Body of pancreas (tissue), 4 donors: ENCODE results near the gene RFC2. TPM values are rescaled to one million over a fixed set of nuclear protein-coding genes. Genes with fewer than 3 reads are reported as not detected.

Source experiments
- ATAC-seq: fragments of 150-250 bp; one replicate; pipeline ENCODE4 v1.9.1; 2016
- DNase-seq, 4 donors: peaks; one replicate each; pipeline ENCODE4 v3.0.0-alpha.2; 2019
- H3K27ac ChIP-seq, 4 donors: fragments of 200-600 bp; sonication (generic); 1 replicate in 3 of 4; 2 replicates in 1 of 4; pipeline versions ENCODE4 v1.5.1 to v1.6.1; 2016 to 2019; ENCODE audit warnings: mild to moderate bottlenecking in 1 of 4, mixed read lengths in 1 of 4, moderate library complexity in 1 of 4
- H3K27me3 ChIP-seq, 2 donors: fragments of 200-600 bp; sonication (generic); one replicate each; pipeline ENCODE4 v1.6.0; 2016; ENCODE audit warnings: mild to moderate bottlenecking in 1 of 2
- H3K36me3 ChIP-seq, 2 donors: fragments of 200-600 bp; sonication (generic); replicated peaks in 1 of 2; 2 replicates each; pipeline ENCODE4 v1.5.1; 2016; ENCODE audit warnings: low read depth in 2 of 2; ENCODE audit not compliant: insufficient read depth in 1 of 2
- H3K4me1 ChIP-seq: fragments of 200-600 bp; sonication (generic); one replicate; pipeline ENCODE4 v1.6.0; 2016
- H3K4me3 ChIP-seq, 2 donors: fragments of 200-600 bp; sonication (generic); 1 replicate in 1 of 2; 2 replicates in 1 of 2; pipeline ENCODE4 v1.5.1; 2016 to 2019
- H3K9me3 ChIP-seq, 3 donors: fragments of 200-600 bp; sonication (generic); 1 replicate in 2 of 3; 2 replicates in 1 of 3; pipeline ENCODE4 v1.5.1; 2016
- CTCF ChIP-seq, 7 experiments: fragments of 450-650 bp in 4 of 7; fragments of 200-600 bp in 3 of 7; sonication (generic) in 3 of 7; IDR thresholded peaks; one replicate each; pipeline ENCODE4 v1.5.1; 2016 to 2019; ENCODE audit warnings: antibody characterized with exemption in 7 of 7
- POLR2A ChIP-seq, 3 donors: fragments of 450-650 bp; IDR thresholded peaks; one replicate each; pipeline ENCODE4 v1.6.1; 2016; ENCODE audit warnings: antibody characterized with exemption in 3 of 3, mild to moderate bottlenecking in 2 of 3
- WGBS, 2 donors: methylation state at CpG; one replicate each; pipeline ENCODE4 v1.1.5; 2017; 5-methylcytosine and 5-hydroxymethylcytosine counted together
- intact Hi-C: fragments of 100-400 bp; cut with DNase I; formaldehyde crosslinking; loops from one replicate; pipeline ENCODE4 v1.15.1; 2023
- total RNA-seq, 2 donors: library from RNA; depleted of rRNA; stranded (reverse); fragments of >200 nt; gene quantifications; one replicate each; pipeline ENCODE4 v1.1.0, GENCODE V29; 2016

The RFC2 gene
- total RNA-seq, 2 donors from 2014 or later, result 7.9 to 10.1 TPM

GRCh38 chr7:74286131-74286530 is 31.9 kb upstream of the RFC2 start:
- DNase-seq (no peak), ATAC-seq (no peak)
- no peak for TF ChIP-seq CTCF (IDR thresholded peaks at IDR 0.05)
- TF ChIP-seq POLR2A (IDR thresholded peaks at IDR 0.05), result no peak
- 91 to 92% methylated on average over 9 to 11 of the region's 11 CpGs for WGBS, 2 donors
- Histone ChIP-seq H3K9me3 (no peaks in the 10 kb centered on the region), H3K27ac (no peak overlapping the region), H3K27me3 (no peaks in the 10 kb centered on the region), H3K4me3 (no peak overlapping the region), H3K4me1 (peaks cover 28% of the 10 kb centered on the region), H3K36me3 (no peaks in the 10 kb centered on the region)
- intact Hi-C loops, result loop anchor here (10.0 kb wide), 1 partner anchor 109 kb away; no protein-coding TSS in a partner anchor

GRCh38 chr7:74284781-74285259 is 30.6 kb upstream of the RFC2 start:
- DNase-seq (peak in 3 of 4 donors; percentile 55 to 76 (median 73)), ATAC-seq (peak; percentile 14)
- TF ChIP-seq CTCF (IDR thresholded peaks at IDR 0.05), result no peak
- TF ChIP-seq POLR2A (IDR thresholded peaks at IDR 0.05), result no peak
- Histone ChIP-seq H3K27ac (peak overlapping the region in 3 of 4 donors; percentile 6 to 47 (median 32)), H3K27me3 (no peaks in the 10 kb centered on the region), H3K36me3 (no peaks in the 10 kb centered on the region), H3K9me3 (no peaks in the 10 kb centered on the region), H3K4me3 (no peak overlapping the region), H3K4me1 (peaks cover 23% of the 10 kb centered on the region)
- intact Hi-C loops, result loop anchor here (10.0 kb wide), 1 partner anchor 110 kb away; no protein-coding TSS in a partner anchor
- WGBS, 2 donors, result 17 to 22% methylated on average over 4 to 9 of the region's 9 CpGs

- intact Hi-C loops, result loop anchor here (10.0 kb wide), 1 partner anchor 111 kb away; no protein-coding TSS in a partner anchor
- no peak for ATAC-seq
- H3K27ac ChIP-seq, result peak overlapping the region in 1 of 4 donors; percentile 32
Measured at GRCh38 chr7:74283858-74284447, 29.8 kb upstream of the RFC2 start.

GRCh38 chr7:74282748-74283459 is 28.7 kb upstream of the RFC2 start:
- Histone ChIP-seq H3K27me3 (no peaks in the 10 kb centered on the region), H3K4me1 (peaks cover 25% of the 10 kb centered on the region), H3K9me3 (no peaks in the 10 kb centered on the region), H3K27ac (no peak overlapping the region), H3K36me3 (no peaks in the 10 kb centered on the region), H3K4me3 (no peak overlapping the region)
- TF ChIP-seq CTCF (IDR thresholded peaks at IDR 0.05) (no peak), POLR2A (IDR thresholded peaks at IDR 0.05) (no peak)
- DNase-seq (no peak), ATAC-seq (no peak)
- WGBS, 2 donors, result 82 to 84% methylated on average over 8 to 13 of the region's 14 CpGs
- intact Hi-C loops, result loop anchor here (10.0 kb wide), 1 partner anchor 112 kb away; no protein-coding TSS in a partner anchor

More at GRCh38 chr7:74283858-74284447, 29.8 kb upstream of the RFC2 start:
- TF ChIP-seq CTCF (IDR thresholded peaks at IDR 0.05), result no peak
- TF ChIP-seq POLR2A (IDR thresholded peaks at IDR 0.05), result no peak
- Histone ChIP-seq H3K36me3 (no peaks in the 10 kb centered on the region), H3K4me1 (peaks cover 30% of the 10 kb centered on the region), H3K9me3 (no peaks in the 10 kb centered on the region), H3K4me3 (no peak overlapping the region), H3K27me3 (no peaks in the 10 kb centered on the region)
- 84 to 85% methylated on average over 9 of the region's 9 CpGs for WGBS, 2 donors
- DNase-seq, result no peak
